Lower lobe of right lung (tissue), 2 donors: ENCODE results near the gene CELF2. TPM values are rescaled to one million over a fixed set of nuclear protein-coding genes. Genes with fewer than 3 reads are reported as not detected.

Experiments
- ATAC-seq, 2 donors: fragments of 200-7000 bp; cut with Tn5 transposase; one replicate each; pipeline ENCODE4 v1.9.1; 2020 to 2022; ENCODE audit warnings: mild to moderate bottlenecking in 2 of 2, moderate library complexity in 2 of 2
- DNase-seq: peaks from one replicate; pipeline ENCODE4 v3.0.0-alpha.2; 2020
- H3K27ac ChIP-seq: fragments of 200-600 bp; one replicate; pipeline ENCODE4 v1.8.0; 2022
- H3K27me3 ChIP-seq: fragments of 200-600 bp; one replicate; pipeline ENCODE4 v1.8.0; 2022; ENCODE audit warnings: low read depth
- H3K36me3 ChIP-seq: fragments of 200-600 bp; one replicate; pipeline ENCODE4 v1.8.0; 2022; ENCODE audit warnings: mild to moderate bottlenecking
- H3K4me1 ChIP-seq: fragments of 200-600 bp; one replicate; pipeline ENCODE4 v1.8.0; 2022
- H3K4me3 ChIP-seq: fragments of 200-600 bp; one replicate; pipeline ENCODE4 v1.8.0; 2022; ENCODE audit warnings: mild to moderate bottlenecking
- H3K9me3 ChIP-seq: fragments of 200-600 bp; one replicate; pipeline ENCODE4 v1.8.0; 2022
- intact Hi-C: fragments of 100-400 bp; cut with DNase I; formaldehyde crosslinking; loops from one replicate; pipeline ENCODE4 v1.11.0; 2022
- total RNA-seq: library from RNA; stranded (reverse); fragmentation: NEBNext Ultra II Directional; extraction: Animal tissue kit (Norgen Biotek cat#: 25700); gene quantifications from one replicate; pipeline ENCODE4 v1.2.1, GENCODE V29; 2021
- TF ChIP-seq, protein P1 (sequence below): fragments of 200-600 bp; IDR thresholded peaks from one replicate; pipeline ENCODE4 v1.8.0; 2022; ENCODE audit warnings: antibody characterized with exemption, mild to moderate bottlenecking
- donor health status: DM: no; HTN: yes; CAD: no; lungs with severe emphysema.

Gene CELF2
- total RNA-seq, 1 donor from 2014 or later: 106 TPM

DNA sequence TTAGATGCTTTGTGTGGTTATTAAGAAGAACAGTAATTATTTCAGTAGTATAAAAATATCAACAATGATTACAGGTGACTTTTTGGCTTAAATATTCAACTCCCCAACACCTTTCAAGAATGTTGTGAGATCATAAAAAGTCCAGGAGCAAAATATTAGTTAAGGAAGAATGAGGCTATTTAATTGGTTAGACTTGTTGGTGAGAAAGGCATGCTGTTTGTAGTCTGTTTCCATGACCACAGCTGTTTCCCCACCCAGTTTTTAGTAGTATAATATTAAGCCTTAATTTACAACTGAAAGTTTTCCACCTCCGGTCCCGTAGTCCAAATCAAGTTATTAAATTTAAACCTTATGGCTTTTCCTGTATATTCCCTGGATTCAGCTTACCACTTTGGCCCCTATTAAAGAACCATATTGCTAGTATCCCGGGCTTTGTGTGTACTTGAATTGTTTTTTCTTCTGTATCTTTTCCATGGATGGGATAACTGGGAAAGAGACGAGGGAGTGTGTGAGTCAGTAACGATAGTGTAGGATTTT, 133.3 kb downstream of the CELF2 start:
- TF ChIP-seq, protein P1, sequence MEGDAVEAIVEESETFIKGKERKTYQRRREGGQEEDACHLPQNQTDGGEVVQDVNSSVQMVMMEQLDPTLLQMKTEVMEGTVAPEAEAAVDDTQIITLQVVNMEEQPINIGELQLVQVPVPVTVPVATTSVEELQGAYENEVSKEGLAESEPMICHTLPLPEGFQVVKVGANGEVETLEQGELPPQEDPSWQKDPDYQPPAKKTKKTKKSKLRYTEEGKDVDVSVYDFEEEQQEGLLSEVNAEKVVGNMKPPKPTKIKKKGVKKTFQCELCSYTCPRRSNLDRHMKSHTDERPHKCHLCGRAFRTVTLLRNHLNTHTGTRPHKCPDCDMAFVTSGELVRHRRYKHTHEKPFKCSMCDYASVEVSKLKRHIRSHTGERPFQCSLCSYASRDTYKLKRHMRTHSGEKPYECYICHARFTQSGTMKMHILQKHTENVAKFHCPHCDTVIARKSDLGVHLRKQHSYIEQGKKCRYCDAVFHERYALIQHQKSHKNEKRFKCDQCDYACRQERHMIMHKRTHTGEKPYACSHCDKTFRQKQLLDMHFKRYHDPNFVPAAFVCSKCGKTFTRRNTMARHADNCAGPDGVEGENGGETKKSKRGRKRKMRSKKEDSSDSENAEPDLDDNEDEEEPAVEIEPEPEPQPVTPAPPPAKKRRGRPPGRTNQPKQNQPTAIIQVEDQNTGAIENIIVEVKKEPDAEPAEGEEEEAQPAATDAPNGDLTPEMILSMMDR: no peak
- no peaks in the 10 kb centered on the region for H3K27me3 ChIP-seq
- no peak for DNase-seq
- no peaks in the 10 kb centered on the region for H3K9me3 ChIP-seq
- no peak overlapping the region for H3K4me3 ChIP-seq
- peak overlapping the region; percentile 43 for H3K27ac ChIP-seq
- peak in 1 of 2 donors; percentile 26 for ATAC-seq
- H3K36me3 ChIP-seq: no peaks in the 10 kb centered on the region
- intact Hi-C loops: no loop called here
- H3K4me1 ChIP-seq: peaks cover 66% of the 10 kb centered on the region

DNA sequence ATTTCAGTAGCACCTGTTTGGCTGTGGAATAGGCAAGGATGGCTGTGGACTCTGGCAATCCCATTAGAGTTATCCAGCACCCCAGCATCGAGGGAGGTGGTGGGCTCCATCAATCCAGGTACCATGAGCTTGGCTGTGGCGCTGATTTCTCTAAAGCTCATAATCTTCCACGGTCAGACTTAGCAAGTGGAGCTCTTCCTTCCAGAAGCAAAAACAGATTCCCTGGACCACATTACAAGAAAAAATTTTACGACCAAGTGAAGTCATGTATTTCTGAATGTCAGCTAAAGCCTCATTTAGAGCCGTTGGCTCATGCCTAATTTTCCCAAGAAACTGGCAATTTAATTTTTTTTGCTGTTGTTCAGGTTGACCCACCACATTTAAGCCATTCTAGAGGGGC, 135.1 kb downstream of the CELF2 start:
- no peaks in the 10 kb centered on the region for H3K36me3 ChIP-seq
- H3K4me1 ChIP-seq: peaks cover 47% of the 10 kb centered on the region
- intact Hi-C loops: no loop called here
- H3K27ac ChIP-seq: no peak overlapping the region
- TF ChIP-seq, protein P1: no peak
- H3K9me3 ChIP-seq: no peaks in the 10 kb centered on the region
- H3K4me3 ChIP-seq: no peak overlapping the region
- no peaks in the 10 kb centered on the region for H3K27me3 ChIP-seq
- ATAC-seq: no peak
- no peak for DNase-seq

DNA sequence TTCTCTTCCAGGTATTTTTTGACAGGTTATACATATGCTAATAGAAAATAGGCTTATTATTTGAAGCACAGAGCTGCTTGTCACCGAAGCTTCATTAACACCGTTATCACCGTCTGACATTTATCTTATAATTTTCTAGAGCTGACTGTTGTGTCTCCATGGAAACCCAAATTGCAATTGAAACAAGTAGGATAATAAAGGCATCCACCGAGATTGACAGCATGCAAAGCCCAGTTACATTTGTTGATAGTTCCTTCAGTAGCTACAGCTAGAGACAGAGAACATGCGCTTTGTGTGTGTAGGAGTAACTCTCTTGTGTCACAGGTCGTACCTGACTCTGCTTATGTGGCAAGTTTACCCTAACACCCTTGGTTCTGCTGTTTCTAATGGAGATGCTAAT, 135.6 kb downstream of the CELF2 start:
- no peaks in the 10 kb centered on the region for H3K9me3 ChIP-seq
- H3K27ac ChIP-seq: no peak overlapping the region
- TF ChIP-seq, protein P1: no peak
- no peaks in the 10 kb centered on the region for H3K36me3 ChIP-seq
- no peak for ATAC-seq
- intact Hi-C loops: no loop called here
- H3K4me1 ChIP-seq: peaks cover 43% of the 10 kb centered on the region
- no peak overlapping the region for H3K4me3 ChIP-seq
- no peaks in the 10 kb centered on the region for H3K27me3 ChIP-seq
- no peak for DNase-seq

DNA sequence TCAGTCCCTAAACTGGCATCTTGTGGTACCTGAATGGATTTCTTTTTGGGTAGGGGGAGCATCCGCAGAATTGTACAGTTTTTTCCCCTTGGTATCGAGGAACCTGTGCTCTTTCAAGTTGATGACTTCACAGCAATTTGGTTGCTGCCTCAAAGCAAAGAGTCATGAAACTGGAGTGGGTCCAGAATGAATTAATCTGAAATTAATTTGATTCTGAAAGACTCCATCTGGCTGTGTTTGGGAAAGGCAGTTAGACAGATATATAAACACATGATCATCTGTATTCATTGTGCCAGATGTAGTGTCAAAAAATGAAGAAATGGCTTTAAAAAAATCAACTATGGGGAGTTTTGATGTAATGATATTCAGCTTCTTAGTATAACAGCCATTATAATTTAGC, 136.1 kb downstream of the CELF2 start:
- Histone ChIP-seq H3K9me3 (no peaks in the 10 kb centered on the region), H3K4me1 (peaks cover 38% of the 10 kb centered on the region), H3K4me3 (no peak overlapping the region), H3K36me3 (no peaks in the 10 kb centered on the region), H3K27me3 (no peaks in the 10 kb centered on the region), H3K27ac (no peak overlapping the region)
- TF ChIP-seq, protein P1: no peak
- no peak for DNase-seq
- intact Hi-C loops: no loop called here
- ATAC-seq: no peak

DNA sequence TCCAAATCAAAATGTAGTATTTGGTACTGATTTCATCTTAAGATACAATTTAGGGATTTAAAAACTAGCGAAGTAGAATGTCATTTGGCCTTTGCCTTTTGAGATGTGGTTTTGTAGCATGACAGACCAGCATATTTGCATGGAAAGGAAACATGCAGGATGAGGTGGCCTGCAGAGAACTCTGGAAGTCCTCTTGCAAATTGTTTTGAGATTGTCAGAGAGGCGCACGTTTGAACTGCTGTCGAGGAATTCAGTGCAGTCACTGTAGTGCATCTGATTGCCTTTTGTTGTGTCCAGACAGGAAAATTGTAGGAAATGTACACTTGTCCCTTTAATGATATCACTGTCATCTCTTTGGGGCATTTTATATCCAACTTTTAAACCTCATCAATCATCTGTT, 136.7 kb downstream of the CELF2 start:
- TF ChIP-seq, protein P1: no peak
- ATAC-seq (no peak), DNase-seq (no peak)
- Histone ChIP-seq H3K9me3 (no peaks in the 10 kb centered on the region), H3K4me1 (peaks cover 32% of the 10 kb centered on the region), H3K27me3 (no peaks in the 10 kb centered on the region), H3K27ac (no peak overlapping the region), H3K4me3 (no peak overlapping the region), H3K36me3 (no peaks in the 10 kb centered on the region)
- intact Hi-C loops: no loop called here
